Sigmoid colon (tissue), 4 donors: ENCODE results near the gene KIR2DL3.
"Not testable (repeated sequence)": the region's sequence is repeated elsewhere in the genome, so short reads cannot be mapped to it uniquely, and the experiment has no call there.

Experiments
- CTCF ChIP-seq, 4 experiments: fragments of 450-650 bp in 3 of 4; fragments of 200-600 bp in 1 of 4; IDR thresholded peaks; one replicate each; pipeline ENCODE4 v1.5.1; 2016 to 2019; ENCODE audit warnings: antibody characterized with exemption in 4 of 4, mild to moderate bottlenecking in 3 of 4, moderate library complexity in 2 of 4
- POLR2A ChIP-seq, 2 donors: fragments of 450-650 bp; IDR thresholded peaks; one replicate each; pipeline ENCODE4 v1.6.1; 2016; ENCODE audit warnings: antibody characterized with exemption in 2 of 2, mild to moderate bottlenecking in 2 of 2, moderate library complexity in 2 of 2
- POLR2AphosphoS5 ChIP-seq, 4 donors: sonication (generic); formaldehyde crosslinking; IDR thresholded peaks; one replicate each; pipeline ENCODE4 v1.6.1; 2017; ENCODE audit warnings: antibody characterized with exemption in 4 of 4

- TF ChIP-seq POLR2A, CTCF, POLR2AphosphoS5 (IDR thresholded peaks at IDR 0.05): not testable (repeated sequence)
These were observed 33.0 kb downstream of the KIR2DL3 start for GRCh38 chr19:54771018-54771960.
